Liver (tissue), 9 donors: ENCODE results near the gene CREB3L2. TPM values are rescaled to one million over a fixed set of nuclear protein-coding genes. Genes with fewer than 3 reads are reported as not detected.

Source experiments
- DNase-seq: peaks from one replicate; pipeline ENCODE4 v3.0.0-alpha.2; 2017; ENCODE audit warnings: low spot score
- H3K27ac ChIP-seq, 2 donors: one replicate each; pipeline ENCODE4 v1.7.0; 2013; ENCODE audit warnings: inconsistent platforms in 2 of 2, low read length in 2 of 2, control low read depth in 1 of 2, low read depth in 1 of 2, mild to moderate bottlenecking in 1 of 2
- H3K27me3 ChIP-seq, 4 donors: one replicate each; pipeline versions ENCODE4 v1.6.1 to v1.7.0; 2013; ENCODE audit warnings: low read length in 3 of 4, inconsistent platforms in 1 of 4, mild to moderate bottlenecking in 1 of 4, moderate library complexity in 1 of 4; ENCODE audit not compliant: control insufficient read depth in 4 of 4, insufficient read depth in 4 of 4
- H3K36me3 ChIP-seq, 4 donors: one replicate each; pipeline versions ENCODE4 v1.6.1 to v1.7.0; 2013; ENCODE audit warnings: low read length in 3 of 4, mild to moderate bottlenecking in 3 of 4, low read depth in 1 of 4, moderate library complexity in 1 of 4; ENCODE audit not compliant: control insufficient read depth in 4 of 4, insufficient read depth in 3 of 4
- H3K4me1 ChIP-seq, 4 donors: one replicate each; pipeline versions ENCODE4 v1.6.1 to v1.7.0; 2013; ENCODE audit warnings: low read length in 3 of 4, mild to moderate bottlenecking in 3 of 4, moderate library complexity in 1 of 4; ENCODE audit not compliant: control insufficient read depth in 4 of 4, insufficient read depth in 4 of 4
- H3K4me3 ChIP-seq, 3 donors: one replicate each; pipeline versions ENCODE4 v1.6.1 to v1.7.0; 2013; ENCODE audit warnings: low read length in 3 of 3, control low read depth in 1 of 3, low read depth in 1 of 3, mild to moderate bottlenecking in 1 of 3
- H3K9ac ChIP-seq, 2 donors: one replicate each; pipeline ENCODE4 v1.7.0; 2013; ENCODE audit warnings: low read length in 2 of 2, mild to moderate bottlenecking in 2 of 2, moderate library complexity in 2 of 2, control low read depth in 1 of 2, low read depth in 1 of 2
- H3K9me3 ChIP-seq, 4 donors: one replicate each; pipeline versions ENCODE4 v1.6.1 to v1.7.0; 2013; ENCODE audit warnings: low read length in 3 of 4; ENCODE audit not compliant: control insufficient read depth in 4 of 4
- EGR1 ChIP-seq, 2 donors: IDR thresholded peaks; 2 replicates each; pipeline ENCODE4 v1.6.1; 2016 to 2018; ENCODE audit warnings: antibody characterized with exemption in 2 of 2, low read depth in 2 of 2
- FOXA1 ChIP-seq: IDR thresholded peaks from 2 replicates; pipeline ENCODE4 v1.6.1; 2016; ENCODE audit warnings: antibody characterized with exemption
- FOXA2 ChIP-seq: IDR thresholded peaks from 2 replicates; pipeline ENCODE4 v1.6.1; 2016; ENCODE audit warnings: antibody characterized with exemption
- GABPA ChIP-seq, 2 donors: IDR thresholded peaks in 1 of 2; conservative IDR thresholded peaks in 1 of 2; 2 replicates each; pipeline ENCODE4 v1.6.1; 2016; ENCODE audit warnings: antibody characterized with exemption in 2 of 2, mild to moderate bottlenecking in 1 of 2, moderate library complexity in 1 of 2
- HNF4A ChIP-seq, 2 donors: conservative IDR thresholded peaks; 2 replicates each; pipeline ENCODE4 v1.6.1; 2016; ENCODE audit warnings: antibody characterized with exemption in 2 of 2, mild to moderate bottlenecking in 2 of 2
- HNF4G ChIP-seq: IDR thresholded peaks from 2 replicates; pipeline ENCODE4 v1.6.1; 2016; ENCODE audit warnings: antibody characterized with exemption
- JUND ChIP-seq, 2 donors: IDR thresholded peaks; 2 replicates each; pipeline ENCODE4 v1.6.1; 2016; ENCODE audit warnings: antibody characterized with exemption in 2 of 2
- NR2F2 ChIP-seq: IDR thresholded peaks from 2 replicates; pipeline ENCODE4 v1.6.1; 2016; ENCODE audit warnings: antibody characterized with exemption
- RAD21 ChIP-seq, 2 donors: IDR thresholded peaks; 2 replicates each; pipeline ENCODE4 v1.6.1; 2016; ENCODE audit warnings: antibody characterized with exemption in 2 of 2, mild to moderate bottlenecking in 2 of 2
- REST ChIP-seq: IDR thresholded peaks from 2 replicates; pipeline ENCODE4 v1.6.1; 2016; ENCODE audit warnings: antibody characterized with exemption, mild to moderate bottlenecking
- RXRA ChIP-seq, 2 donors: IDR thresholded peaks; 2 replicates each; pipeline ENCODE4 v1.6.1; 2017 to 2018; ENCODE audit warnings: antibody characterized with exemption in 2 of 2, mild to moderate bottlenecking in 1 of 2
- SP1 ChIP-seq: IDR thresholded peaks from 2 replicates; pipeline ENCODE4 v1.6.1; 2018; ENCODE audit warnings: antibody characterized with exemption, mild to moderate bottlenecking
- TAF1 ChIP-seq: conservative IDR thresholded peaks from 2 replicates; pipeline ENCODE4 v1.6.1; 2016; ENCODE audit warnings: antibody characterized with exemption, mild to moderate bottlenecking
- YY1 ChIP-seq: IDR thresholded peaks from 2 replicates; pipeline ENCODE4 v1.6.1; 2016; ENCODE audit warnings: antibody characterized with exemption, mild to moderate bottlenecking
- ZBTB33 ChIP-seq: IDR thresholded peaks from 2 replicates; pipeline ENCODE4 v1.6.1; 2016; ENCODE audit warnings: antibody characterized with exemption
- WGBS: extraction: QIAGEN DNeasy Blood & Tissue Kit; methylation state at CpG from one replicate; pipeline ENCODE4 v1.1.7; 2013; 5-methylcytosine and 5-hydroxymethylcytosine counted together
- polyA plus RNA-seq, 2 donors: library from polyadenylated mRNA; stranded (reverse) in 1 of 2; unstranded in 1 of 2; fragments of 200-250 nt in 1 of 2; fragments of >200 nt in 1 of 2; fragmentation: Nextera tagmentation in 1 of 2; extraction: Ambion mirVana in 1 of 2; gene quantifications; one replicate each; pipeline versions ENCODE4 v1.2.1 to v1.2.3, GENCODE V29; 2013 to 2015
- total RNA-seq, 2 donors: library from RNA; depleted of rRNA; stranded (reverse); fragments of >200 nt; gene quantifications; one replicate each; pipeline ENCODE4 v1.2.3, GENCODE V29; 2014
- TF ChIP-seq, protein P1 (sequence below): fragments of 150-350 bp; IDR thresholded peaks from 2 replicates; pipeline ENCODE4 v1.5.1; 2017; ENCODE audit warnings: improper control_type of control experiment, low read depth, low read length; ENCODE audit not compliant: missing input control
- TF ChIP-seq, protein P2 (sequence below): IDR thresholded peaks from 2 replicates; pipeline ENCODE4 v1.6.1; 2016; ENCODE audit warnings: antibody characterized with exemption
- donor health status: healthy.
- donor health status: healthy.
- donor health status: healthy.
- donor health status: healthy.
- donor health status: healthy.

The CREB3L2 gene
- total and polyA plus RNA-seq, 4 donors = 6.7 to 16.6 (median 9.9) TPM

- no peaks in the 10 kb centered on the region for H3K4me1 ChIP-seq
- no peak overlapping the region for H3K27ac ChIP-seq
- no peak for DNase-seq
- H3K4me3 ChIP-seq = no peak overlapping the region
- H3K9ac ChIP-seq = no peak overlapping the region
- TF ChIP-seq HNF4A (conservative IDR thresholded peaks at IDR 0.05) (no peak), RAD21 (IDR thresholded peaks at IDR 0.05) (no peak), REST (no peak), HNF4G (no peak), SP1 (no peak), FOXA1 (no peak), RXRA (IDR thresholded peaks at IDR 0.05) (no peak), GABPA (IDR thresholded peaks at IDR 0.05 in 1 of 2, conservative IDR thresholded peaks at IDR 0.05 in 1 of 2) (no peak), FOXA2 (no peak), JUND (IDR thresholded peaks at IDR 0.05) (no peak), EGR1 (IDR thresholded peaks at IDR 0.05; ENCODE audit: low read depth in 2 of 2) (no peak)
- TF ChIP-seq, protein P1, sequence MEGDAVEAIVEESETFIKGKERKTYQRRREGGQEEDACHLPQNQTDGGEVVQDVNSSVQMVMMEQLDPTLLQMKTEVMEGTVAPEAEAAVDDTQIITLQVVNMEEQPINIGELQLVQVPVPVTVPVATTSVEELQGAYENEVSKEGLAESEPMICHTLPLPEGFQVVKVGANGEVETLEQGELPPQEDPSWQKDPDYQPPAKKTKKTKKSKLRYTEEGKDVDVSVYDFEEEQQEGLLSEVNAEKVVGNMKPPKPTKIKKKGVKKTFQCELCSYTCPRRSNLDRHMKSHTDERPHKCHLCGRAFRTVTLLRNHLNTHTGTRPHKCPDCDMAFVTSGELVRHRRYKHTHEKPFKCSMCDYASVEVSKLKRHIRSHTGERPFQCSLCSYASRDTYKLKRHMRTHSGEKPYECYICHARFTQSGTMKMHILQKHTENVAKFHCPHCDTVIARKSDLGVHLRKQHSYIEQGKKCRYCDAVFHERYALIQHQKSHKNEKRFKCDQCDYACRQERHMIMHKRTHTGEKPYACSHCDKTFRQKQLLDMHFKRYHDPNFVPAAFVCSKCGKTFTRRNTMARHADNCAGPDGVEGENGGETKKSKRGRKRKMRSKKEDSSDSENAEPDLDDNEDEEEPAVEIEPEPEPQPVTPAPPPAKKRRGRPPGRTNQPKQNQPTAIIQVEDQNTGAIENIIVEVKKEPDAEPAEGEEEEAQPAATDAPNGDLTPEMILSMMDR = no peak
- TF ChIP-seq, protein P2, sequence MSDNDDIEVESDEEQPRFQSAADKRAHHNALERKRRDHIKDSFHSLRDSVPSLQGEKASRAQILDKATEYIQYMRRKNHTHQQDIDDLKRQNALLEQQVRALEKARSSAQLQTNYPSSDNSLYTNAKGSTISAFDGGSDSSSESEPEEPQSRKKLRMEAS = no peak
- H3K36me3 ChIP-seq = peaks cover 0 to 13% (median 2%) of the 10 kb centered on the region in 4 donors
- peaks cover 0 to 4% (median 1%) of the 10 kb centered on the region in 4 donors for H3K9me3 ChIP-seq
- H3K27me3 ChIP-seq = no peaks in the 10 kb centered on the region
- 98% methylated on average over 3 of the region's 3 CpGs for WGBS
Measured at GRCh38 chr7:137867289-137867688, 134.6 kb downstream of the CREB3L2 start.

- no peaks in the 10 kb centered on the region for H3K4me1 ChIP-seq
- H3K36me3 ChIP-seq = peaks cover 0 to 13% (median 2%) of the 10 kb centered on the region in 4 donors
- WGBS = 94% methylated on average over 1 of the region's 1 CpG
Measured at GRCh38 chr7:137865764-137866163, 136.1 kb downstream of the CREB3L2 start.

More at GRCh38 chr7:137865764-137866163, 136.1 kb downstream of the CREB3L2 start:
- Histone ChIP-seq H3K27me3 (no peaks in the 10 kb centered on the region), H3K9me3 (peaks cover 0 to 4% (median 1%) of the 10 kb centered on the region in 4 donors), H3K27ac (no peak overlapping the region), H3K4me3 (no peak overlapping the region), H3K9ac (no peak overlapping the region)
- no peak for DNase-seq
- TF ChIP-seq FOXA2 (no peak), EGR1 (IDR thresholded peaks at IDR 0.05; ENCODE audit: low read depth in 2 of 2) (no peak), NR2F2 (no peak), SP1 (no peak), YY1 (no peak), JUND (IDR thresholded peaks at IDR 0.05) (no peak), RXRA (IDR thresholded peaks at IDR 0.05) (no peak), RAD21 (IDR thresholded peaks at IDR 0.05) (no peak), GABPA (IDR thresholded peaks at IDR 0.05 in 1 of 2, conservative IDR thresholded peaks at IDR 0.05 in 1 of 2) (no peak), FOXA1 (no peak), ZBTB33 (no peak), REST (no peak), HNF4A (conservative IDR thresholded peaks at IDR 0.05) (no peak), TAF1 (no peak), HNF4G (no peak)
- TF ChIP-seq, protein P2 = no peak
- TF ChIP-seq, protein P1 = no peak
